GM12872 (cell line): ENCODE data around the gene RNF144A.

ENCODE experiments used
- CTCF ChIP-seq: IDR thresholded peaks from 3 replicates; pipeline ENCODE4 v1.5.1; 2011; ENCODE audit warnings: low read depth, mild to moderate bottlenecking, low read length, moderate library complexity; ENCODE audit not compliant: insufficient read depth

Gene RNF144A

GRCh38 chr2:7007488-7007845 is 90.3 kb downstream of the RNF144A start:
- no peak for TF ChIP-seq CTCF

GRCh38 chr2:7007846-7008741 is 90.9 kb downstream of the RNF144A start:
- TF ChIP-seq CTCF, result peak; percentile 12; the same call in 1 of the 3 replicates

GRCh38 chr2:7009207-7009911 is 92.1 kb downstream of the RNF144A start:
- TF ChIP-seq CTCF, result no peak

GRCh38 chr2:7010391-7011054 is 93.3 kb downstream of the RNF144A start:
- no peak for TF ChIP-seq CTCF

GRCh38 chr2:7011356-7012083 is 94.3 kb downstream of the RNF144A start:
- TF ChIP-seq CTCF, result no peak

- no peak for TF ChIP-seq CTCF
Observed at GRCh38 chr2:7012141-7012764, 95.0 kb downstream of the RNF144A start.
